ENCODE measurements around the gene EXOSC3.

EXOSC3 gene

GRCh38 chr9:37730839-37731238 is 54.0 kb downstream of the EXOSC3 start:
- DNase-seq = no peak

GRCh38 chr9:37730256-37730655 is 54.6 kb downstream of the EXOSC3 start:
- no peak for DNase-seq

Data from NCI-H2171 (cell line).